Forelimb muscle (tissue), 1 donor: ENCODE results near the gene TMEM217. TPM values are rescaled to one million over a fixed set of nuclear protein-coding genes. Genes with fewer than 3 reads are reported as not detected.
"Not testable (repeated sequence)": the region's sequence is repeated elsewhere in the genome, so short reads cannot be mapped to it uniquely, and the experiment has no call there.

Experiments used
- DNase-seq: peaks from one replicate; pipeline ENCODE4 v3.0.0-alpha.2; 2013; ENCODE audit warnings: low read depth
- polyA plus RNA-seq: library from polyadenylated mRNA; unstranded; fragments of 120-200 nt; gene quantifications from one replicate; pipeline ENCODE4 v1.2.1, GENCODE V29; 2013; ENCODE audit not compliant: insufficient read length

The TMEM217 gene
- polyA plus RNA-seq, 1 donor: 0.71 TPM

GRCh38 chr6:37185949-37186720 is 71.8 kb downstream of the TMEM217 start:
- DNase-seq: not testable (repeated sequence)

- DNase-seq: no peak
These were observed 75.0 kb downstream of the TMEM217 start for GRCh38 chr6:37182736-37183590.

DNA sequence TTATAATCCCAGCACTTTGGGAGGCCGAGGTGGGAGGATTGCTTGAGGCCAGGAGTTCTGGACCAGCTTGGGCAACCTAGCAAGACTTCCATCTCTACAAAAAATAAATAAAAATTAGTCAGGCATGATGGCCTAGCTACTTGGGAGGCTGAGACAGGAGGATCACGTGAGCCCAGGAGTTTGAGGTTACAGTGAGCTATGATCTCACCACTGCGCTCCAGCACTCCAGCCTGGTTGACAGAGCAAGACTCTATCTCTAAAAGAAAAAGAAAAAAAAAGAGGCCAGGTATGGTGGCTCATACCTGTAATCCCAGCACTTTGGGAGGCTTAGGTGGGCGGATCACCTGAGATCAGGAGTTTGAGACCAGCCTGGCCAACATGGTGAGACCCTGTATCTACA is 77.3 kb downstream of the TMEM217 start:
- DNase-seq: not testable (repeated sequence)

DNA sequence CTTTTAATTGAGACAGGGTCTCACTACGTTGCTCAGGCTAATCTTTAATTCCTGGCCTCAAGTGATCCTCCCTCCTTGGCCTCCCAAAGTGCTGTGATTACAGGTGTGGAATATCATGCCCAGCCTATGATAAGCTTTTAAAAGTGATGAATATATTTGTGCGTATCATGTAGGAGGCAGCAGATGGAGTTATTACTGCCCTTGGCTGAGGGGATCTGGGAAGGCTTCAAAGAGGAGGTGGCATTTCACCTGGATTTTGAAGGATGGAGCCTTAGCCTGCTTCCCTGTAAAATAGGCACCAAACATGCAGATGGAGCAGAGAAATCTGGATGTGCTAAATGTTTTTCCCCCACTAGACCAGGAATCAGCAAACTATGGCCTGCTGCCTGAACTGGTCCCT is 77.9 kb downstream of the TMEM217 start:
- no peak for DNase-seq

DNA sequence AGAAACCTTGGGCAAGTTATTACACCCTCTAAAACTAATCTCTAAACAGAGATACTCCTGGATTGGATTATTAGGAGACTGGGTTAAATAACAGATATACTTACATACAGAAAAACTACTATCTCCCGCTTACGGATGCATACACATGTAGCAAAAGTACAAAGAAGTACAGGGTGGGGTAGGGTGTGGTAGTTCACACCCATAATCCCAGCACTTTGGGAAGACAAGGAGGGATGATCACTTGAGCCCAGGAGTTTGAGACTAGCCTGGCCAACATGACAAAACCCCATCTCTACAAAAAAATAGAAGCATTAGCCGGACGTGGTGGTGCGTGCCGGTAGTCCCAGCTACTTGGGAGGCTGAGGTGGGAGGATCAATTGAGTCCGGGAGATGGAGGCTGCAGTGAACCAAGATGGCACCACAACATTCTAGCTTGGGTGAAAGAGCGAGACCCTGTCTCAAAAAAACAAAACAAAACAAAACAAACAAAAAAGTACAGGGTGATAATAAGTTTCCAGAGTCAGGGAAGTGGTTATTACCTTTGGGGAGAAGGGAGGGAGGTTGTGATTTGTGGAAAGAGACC is 79.9 kb downstream of the TMEM217 start:
- no peak for DNase-seq

GRCh38 chr6:37177077-37177934 is 80.6 kb downstream of the TMEM217 start:
- DNase-seq: no peak

DNA sequence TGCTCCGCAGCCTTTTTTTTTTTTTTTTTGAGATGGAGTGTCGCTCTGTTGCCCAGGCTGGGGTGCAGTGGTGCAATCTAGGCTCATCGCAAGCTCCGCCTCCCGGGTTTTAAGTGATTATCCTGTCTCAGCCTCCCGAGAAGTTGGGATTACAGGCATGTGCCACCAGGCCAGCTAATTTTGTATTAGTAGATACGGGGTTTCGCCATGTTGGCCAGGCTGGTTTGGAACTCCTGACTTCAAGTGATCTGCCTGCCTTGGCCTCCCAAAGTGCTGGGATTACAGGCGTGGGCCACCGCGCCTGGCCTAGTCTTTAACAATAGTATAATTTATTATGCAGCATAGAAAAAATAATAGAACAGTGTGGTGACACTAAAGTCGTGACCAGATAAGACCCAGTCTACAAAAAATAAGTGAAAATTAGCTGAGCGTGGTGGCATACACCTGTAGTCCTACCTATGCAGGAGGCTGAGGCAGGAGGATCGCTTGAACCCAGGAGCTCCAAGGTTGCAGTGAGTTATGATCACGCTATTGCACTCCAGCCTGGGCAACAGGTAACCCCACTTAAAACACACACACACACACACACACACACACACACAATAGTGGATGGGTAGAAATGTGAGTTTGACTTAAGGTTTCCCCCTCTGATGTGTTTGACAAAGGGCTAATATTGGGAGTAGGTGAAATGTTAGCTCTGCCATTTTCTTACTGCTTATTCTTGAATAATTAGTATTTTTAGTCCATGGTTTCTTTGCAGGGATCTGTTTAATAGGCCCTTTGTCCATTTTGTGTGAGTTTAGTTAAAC is 81.5 kb downstream of the TMEM217 start:
- no peak for DNase-seq

DNA sequence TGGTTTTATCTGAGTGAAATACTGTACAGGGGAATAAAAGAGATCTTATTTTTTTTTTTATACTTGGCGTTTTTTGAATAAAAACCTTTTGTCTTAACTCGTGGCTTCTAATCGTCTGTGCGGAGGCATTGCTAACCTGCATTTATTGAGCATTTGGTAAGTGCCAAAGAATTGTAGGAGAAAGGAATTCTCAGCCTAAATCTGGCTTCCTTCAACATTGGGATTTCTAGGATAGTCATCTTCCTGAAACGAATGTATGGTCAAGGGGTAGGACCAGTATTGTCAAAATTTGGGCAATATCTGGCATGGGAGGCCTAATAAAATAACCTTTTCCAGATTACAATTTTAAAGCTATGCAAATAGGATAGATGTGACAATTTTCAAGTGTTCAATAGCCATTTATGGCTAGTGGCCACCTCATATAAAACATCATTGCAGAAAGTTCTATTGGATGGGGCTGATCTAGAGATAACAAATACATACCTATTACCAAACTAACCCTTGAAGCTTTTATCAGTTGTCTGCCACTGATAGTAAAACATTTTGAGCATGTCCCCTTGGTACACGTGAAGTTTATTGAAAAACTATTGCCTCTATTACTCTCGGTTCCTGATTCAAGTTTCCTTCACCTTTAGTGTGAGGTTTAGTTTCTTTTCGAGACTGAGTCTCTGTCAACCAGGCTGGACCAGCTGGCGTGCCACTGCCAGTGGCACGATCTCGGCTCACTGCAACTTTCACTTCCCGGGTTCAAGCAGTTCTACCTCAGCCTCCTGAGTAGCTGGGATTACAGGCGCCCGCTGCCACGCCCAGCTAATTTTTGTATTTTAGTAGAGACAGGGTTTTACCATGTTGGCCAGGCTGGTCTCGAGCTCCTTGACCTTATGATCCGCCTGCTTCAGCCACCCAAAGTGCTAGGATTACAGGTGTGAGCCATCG is 82.3 kb downstream of the TMEM217 start:
- no peak for DNase-seq

- no peak for DNase-seq
These were observed 83.2 kb downstream of the TMEM217 start for GRCh38 chr6:37174515-37175331.

- no peak for DNase-seq
These were observed 83.8 kb downstream of the TMEM217 start for GRCh38 chr6:37174196-37174514.

DNA sequence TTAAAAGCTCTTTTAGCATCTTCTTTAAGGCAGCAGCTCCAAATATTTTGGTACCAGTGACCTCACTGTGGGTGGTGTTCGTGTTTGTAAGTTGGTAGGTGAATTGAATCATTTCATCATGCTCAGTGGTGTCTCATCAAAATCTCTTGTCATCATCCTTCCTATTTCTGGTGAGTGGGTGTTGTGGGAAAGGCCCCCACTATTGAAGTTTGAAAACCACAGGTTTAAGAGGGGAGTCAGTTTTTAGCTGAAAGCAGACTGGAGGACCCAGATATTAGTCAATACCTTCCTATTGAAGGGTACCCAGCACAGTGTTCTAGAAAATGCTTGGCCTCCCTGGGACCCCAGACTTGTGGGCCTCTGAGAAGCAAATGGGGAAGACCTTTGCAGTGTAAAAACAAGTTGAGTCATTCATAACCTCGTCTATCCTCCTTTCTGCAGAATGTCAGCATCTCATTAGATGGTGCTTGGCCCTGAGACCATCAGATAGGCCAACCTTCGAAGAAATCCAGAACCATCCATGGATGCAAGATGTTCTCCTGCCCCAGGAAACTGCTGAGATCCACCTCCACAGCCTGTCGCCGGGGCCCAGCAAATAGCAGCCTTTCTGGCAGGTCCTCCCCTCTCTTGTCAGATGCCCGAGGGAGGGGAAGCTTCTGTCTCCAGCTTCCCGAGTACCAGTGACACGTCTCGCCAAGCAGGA is 84.3 kb downstream of the TMEM217 start:
- DNase-seq: no peak

DNA sequence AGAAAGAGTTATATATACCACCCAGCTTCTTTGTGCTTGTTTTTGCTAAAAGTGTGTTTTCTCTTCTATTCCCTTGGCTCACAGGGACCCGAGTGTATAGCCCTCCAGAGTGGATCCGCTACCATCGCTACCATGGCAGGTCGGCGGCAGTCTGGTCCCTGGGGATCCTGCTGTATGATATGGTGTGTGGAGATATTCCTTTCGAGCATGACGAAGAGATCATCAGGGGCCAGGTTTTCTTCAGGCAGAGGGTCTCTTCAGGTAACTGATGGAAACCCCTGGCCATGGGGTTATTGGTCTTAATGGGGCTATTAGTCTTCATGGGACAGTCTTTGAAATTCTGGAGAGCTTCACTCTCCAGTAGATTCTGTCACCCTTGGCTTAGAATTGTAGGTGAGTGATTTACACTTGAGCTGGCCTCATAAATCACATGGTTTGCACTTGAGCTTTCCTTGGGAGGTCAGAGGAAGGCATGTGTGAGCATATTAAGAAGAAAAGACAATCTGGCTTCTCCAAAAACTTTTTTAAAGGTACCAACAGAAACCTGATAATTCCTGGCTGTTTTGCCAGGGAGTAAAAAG is 84.9 kb downstream of the TMEM217 start:
- no peak for DNase-seq

- peak; percentile 60 for DNase-seq
These were observed 85.8 kb downstream of the TMEM217 start for GRCh38 chr6:37171970-37172812.

DNA sequence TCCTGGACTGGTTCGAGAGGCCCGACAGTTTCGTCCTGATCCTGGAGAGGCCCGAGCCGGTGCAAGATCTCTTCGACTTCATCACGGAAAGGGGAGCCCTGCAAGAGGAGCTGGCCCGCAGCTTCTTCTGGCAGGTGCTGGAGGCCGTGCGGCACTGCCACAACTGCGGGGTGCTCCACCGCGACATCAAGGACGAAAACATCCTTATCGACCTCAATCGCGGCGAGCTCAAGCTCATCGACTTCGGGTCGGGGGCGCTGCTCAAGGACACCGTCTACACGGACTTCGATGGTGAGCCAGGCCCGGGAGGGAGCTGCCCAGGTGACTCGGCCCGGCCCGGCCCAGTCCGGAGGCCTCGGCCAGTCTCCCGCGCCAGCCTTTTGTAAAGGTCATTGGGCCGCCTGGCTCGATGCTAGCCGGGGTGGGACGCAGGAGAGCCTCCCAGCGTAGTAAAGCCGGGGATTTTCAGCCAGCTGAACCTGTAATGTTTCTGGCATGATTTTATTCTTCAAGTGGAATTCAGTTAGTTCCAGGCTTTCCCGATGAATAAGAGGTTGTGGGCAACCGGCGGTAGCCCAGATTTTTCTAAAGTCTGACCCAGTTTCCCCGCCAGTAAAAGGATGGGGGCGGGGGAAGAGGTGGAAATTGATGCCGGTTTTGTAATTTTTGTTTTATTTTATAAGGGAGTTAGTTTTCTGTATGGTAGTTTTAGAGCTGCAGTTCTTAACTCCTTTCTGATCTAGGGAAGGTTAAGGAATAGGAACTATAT is 86.6 kb downstream of the TMEM217 start:
- no peak for DNase-seq

GRCh38 chr6:37170273-37171200 is 87.4 kb downstream of the TMEM217 start:
- no peak for DNase-seq
